Measurements from ENCODE around the gene DLGAP3.

Gene DLGAP3

DNA sequence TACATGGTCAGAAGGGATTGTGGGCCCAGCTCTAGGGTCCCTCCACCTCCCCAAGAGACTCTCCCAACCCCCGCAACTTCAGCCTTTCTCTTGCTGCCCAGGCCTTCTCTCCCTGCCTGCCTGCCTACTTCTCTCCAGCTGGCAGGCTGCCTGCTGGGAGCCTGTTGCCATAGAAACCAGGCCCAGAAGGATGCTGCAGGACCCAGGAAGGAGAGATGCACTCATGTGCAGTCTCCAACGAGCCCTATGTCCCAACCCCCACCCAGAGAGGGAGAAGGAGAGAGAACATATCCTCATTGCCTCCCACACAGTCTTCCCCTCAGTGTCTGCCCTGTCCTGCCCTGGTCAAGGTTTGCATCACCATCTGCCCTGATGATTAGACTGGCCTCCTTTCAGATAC, 59.1 kb downstream of the DLGAP3 start:
- TF ChIP-seq, protein P1, sequence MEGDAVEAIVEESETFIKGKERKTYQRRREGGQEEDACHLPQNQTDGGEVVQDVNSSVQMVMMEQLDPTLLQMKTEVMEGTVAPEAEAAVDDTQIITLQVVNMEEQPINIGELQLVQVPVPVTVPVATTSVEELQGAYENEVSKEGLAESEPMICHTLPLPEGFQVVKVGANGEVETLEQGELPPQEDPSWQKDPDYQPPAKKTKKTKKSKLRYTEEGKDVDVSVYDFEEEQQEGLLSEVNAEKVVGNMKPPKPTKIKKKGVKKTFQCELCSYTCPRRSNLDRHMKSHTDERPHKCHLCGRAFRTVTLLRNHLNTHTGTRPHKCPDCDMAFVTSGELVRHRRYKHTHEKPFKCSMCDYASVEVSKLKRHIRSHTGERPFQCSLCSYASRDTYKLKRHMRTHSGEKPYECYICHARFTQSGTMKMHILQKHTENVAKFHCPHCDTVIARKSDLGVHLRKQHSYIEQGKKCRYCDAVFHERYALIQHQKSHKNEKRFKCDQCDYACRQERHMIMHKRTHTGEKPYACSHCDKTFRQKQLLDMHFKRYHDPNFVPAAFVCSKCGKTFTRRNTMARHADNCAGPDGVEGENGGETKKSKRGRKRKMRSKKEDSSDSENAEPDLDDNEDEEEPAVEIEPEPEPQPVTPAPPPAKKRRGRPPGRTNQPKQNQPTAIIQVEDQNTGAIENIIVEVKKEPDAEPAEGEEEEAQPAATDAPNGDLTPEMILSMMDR (conservative IDR thresholded peaks at IDR 0.05): no peak
- H3K27ac ChIP-seq: no peak overlapping the region

DNA sequence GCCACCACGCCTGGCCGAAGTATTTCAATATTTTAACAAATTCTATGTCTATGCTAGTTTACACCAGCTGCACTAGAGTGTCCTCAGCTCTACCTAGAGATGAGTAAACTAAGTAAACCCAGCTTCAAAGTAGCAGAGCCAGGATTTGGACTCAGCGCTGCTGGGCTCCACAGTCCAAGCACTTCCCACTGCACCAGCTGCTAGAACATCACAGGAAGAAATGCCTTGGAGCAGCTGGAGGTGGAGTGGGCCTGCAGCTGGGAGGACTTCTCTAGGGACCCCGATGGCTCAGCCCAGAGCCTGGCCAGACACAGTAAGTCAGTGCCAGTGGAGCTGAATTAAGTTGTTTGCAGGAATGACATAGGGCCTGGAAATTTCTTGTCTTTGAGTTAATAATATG, 59.7 kb downstream of the DLGAP3 start:
- no peak overlapping the region for H3K27ac ChIP-seq
- TF ChIP-seq, protein P1 (conservative IDR thresholded peaks at IDR 0.05): no peak

DNA sequence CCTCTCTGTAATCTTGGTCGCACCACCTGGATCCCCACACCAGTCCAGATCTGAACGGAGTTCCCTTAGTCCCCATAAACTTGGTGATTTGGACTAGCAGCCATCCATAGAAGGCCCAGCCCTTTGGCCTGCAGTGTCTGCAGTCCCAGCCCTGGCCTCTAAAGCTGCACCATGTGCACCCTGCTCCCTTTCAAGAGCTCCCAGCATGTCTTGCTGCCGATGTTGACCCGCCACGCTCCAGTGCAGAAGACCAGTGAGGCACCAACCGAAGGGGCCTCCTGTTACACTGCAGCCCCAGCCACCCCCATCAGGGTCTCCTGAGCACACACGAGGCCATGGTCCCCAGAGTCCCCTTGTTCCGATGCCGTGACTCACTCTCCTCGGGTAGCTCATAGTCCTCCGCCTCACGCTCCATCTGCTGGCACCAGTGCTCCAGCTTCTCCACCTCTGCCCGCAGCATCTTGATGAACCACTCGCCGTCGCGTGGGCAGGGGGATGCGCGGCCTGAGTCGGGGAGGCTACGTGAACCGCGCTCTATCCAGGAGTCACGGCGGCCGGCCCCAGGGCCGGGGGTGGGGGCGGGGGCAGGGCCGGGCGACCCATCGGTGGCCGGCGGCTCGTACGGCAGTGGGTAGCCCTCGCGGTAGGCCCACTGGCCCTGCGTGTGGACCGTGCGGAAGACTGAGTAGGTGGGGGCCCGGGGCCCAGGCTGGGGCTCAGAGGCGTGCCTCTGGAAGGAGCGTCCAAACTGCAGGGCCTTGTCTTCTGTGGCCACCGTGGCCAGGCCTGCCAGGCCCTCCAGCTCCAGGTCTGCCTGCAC, 61.0 kb downstream of the DLGAP3 start:
- TF ChIP-seq, protein P1 (conservative IDR thresholded peaks at IDR 0.05): no peak
- no peak overlapping the region for H3K27ac ChIP-seq

DNA sequence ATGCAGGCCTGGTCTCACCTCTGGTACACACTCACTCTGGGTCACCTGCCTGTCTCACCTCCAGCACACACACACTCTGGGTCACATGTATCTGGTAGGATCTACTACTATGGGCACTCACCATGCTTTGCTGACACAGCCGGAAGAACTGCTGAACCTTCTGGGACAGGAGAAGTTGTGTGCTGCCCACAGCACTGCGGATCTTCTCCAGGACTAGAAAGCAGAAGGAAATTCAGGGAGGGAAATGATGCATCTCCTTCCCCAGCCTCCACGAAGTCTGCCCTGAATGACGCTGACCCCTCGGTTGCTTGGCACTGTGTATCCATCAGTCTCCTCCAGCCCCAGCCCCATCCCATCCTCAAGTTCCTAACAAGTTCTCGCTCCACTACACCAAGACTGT, 62.0 kb downstream of the DLGAP3 start:
- TF ChIP-seq, protein P1 (conservative IDR thresholded peaks at IDR 0.05): no peak

DNA sequence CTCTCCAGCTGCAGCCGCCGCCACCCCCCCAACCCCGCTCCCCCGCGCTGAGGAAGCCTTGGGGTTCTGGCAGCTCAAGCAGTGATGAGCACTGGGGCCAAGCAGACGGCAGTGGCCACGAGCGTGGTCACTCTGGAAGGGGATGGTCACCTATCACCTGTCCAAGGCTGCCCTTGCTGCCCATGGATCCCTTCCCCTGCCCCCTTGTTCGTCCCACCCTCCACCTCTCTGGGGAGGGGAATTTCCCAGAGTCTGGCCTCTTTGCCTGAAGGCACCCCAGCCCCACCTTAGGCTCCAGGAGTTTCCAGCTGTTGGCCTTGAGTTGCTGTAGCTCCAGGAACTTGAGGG, 62.7 kb downstream of the DLGAP3 start:
- peak overlapping the region; percentile 92 for H3K27ac ChIP-seq
- TF ChIP-seq, protein P1 (conservative IDR thresholded peaks at IDR 0.05): no peak

More for the DNA sequence above, 62.0 kb downstream of the DLGAP3 start:
- H3K27ac ChIP-seq: no peak overlapping the region

DNA sequence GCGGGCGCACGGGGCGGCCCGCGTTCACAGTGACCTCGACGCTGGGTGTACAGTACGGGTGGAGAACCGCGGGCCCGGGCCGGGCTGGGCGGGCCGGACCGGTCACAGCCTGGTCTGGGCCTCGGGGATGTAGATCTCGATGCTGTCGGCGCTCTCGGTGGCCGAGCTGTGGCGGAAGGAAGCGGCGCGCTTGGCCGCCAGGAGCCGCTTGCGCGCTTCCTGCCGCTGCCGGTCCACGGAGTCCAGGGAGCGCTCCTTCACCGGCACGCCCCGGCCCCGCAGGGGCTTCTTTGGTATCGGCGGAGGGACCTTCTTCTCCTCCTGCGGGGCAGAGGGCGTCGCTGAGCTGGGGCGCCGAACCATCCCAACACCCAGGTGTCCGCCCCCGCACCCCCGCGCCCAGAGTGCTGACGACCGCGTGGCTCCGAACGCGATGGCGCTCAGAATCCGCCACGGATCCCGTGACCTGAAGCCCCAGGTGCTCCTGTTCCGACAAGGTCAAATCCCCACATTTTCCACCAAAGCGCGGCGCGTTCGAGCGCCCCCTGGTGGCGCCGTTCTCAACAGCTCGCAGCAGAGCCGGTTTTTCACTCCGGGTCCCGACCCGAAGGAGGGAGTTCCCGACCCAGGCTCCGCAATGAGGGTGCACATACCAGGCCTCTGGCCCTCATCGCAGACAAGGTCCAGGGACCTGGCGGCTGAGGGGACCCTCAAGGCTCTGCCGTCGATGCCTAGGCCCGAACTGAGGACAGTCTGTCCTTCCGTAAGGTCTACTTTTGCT, 63.3 kb downstream of the DLGAP3 start:
- TF ChIP-seq, protein P1 (conservative IDR thresholded peaks at IDR 0.05): peak; percentile 94
- peak overlapping the region; percentile 92 for H3K27ac ChIP-seq

DNA sequence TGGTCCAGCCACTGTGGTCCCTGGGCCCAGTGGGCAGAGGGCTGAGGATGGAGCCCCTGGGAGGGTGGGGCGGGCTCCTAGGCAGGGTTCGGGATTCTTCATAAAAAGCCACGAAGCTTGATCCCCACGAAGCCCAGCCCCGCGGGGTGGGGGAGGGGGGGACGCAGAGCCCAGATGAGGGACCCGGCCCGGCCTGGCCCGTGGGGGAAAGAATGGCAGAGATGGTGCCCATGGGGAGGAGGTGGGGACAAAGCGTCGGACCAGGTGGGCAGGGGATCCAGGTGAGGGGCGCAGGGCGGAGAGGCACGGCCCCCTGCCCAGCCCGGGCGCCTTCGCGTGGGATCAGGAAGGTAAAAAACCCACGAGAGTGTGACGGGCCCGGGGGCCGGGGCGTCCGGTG, 63.9 kb downstream of the DLGAP3 start:
- TF ChIP-seq, protein P1 (conservative IDR thresholded peaks at IDR 0.05): no peak
- peak overlapping the region; percentile 92 for H3K27ac ChIP-seq
